SH-SY5Y (cell line): Measurements from ENCODE around the gene SPTBN4.

Experiments
- GATA2 ChIP-seq: IDR thresholded peaks from 2 replicates; pipeline ENCODE4 v1.6.1; 2011; ENCODE audit warnings: mild to moderate bottlenecking, low read depth, low read length
- GATA3 ChIP-seq: IDR thresholded peaks from 2 replicates; pipeline ENCODE4 v1.6.1; 2011; ENCODE audit warnings: low read depth, mild to moderate bottlenecking, low read length, moderate library complexity

DNA sequence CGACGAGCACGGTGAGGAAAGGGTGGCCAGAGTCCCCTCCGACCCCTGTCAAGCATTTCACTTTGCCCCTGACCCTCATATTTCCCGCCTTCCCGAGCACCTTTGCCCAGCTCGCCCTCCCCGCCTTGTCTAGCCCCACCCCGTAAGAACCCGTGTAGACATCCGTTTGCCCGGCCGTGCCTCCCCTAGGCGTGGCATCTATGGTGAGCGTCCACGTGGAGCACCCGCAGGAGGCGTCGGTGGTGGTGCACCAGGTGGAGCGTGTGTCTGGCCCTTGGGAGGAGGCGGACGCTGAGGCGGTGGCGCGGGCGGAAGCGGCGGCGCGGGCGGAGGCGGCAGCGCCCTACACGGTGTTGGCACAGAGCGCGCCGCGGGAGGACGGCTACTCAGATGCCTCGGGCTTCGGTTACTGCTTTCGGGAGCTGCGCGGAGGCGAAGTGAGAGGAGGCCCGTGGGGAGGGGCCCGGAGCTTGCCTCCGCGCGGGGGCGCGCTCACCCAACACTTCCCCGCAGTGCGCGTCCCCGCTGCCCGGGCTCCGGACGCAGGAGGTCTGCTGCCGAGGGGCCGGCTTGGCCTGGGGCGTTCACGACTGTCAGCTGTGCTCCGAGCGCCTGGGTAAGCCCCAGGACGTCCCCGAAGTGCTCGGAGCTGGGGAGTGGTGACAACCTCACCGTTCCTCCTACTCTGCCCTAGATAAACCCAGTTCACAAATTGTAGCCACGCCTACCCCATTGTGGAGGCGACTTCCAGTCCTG, 138.6 kb downstream of the SPTBN4 start:
- no peak for TF ChIP-seq GATA2
- TF ChIP-seq GATA3: no peak
